Ramos (cell line): ENCODE data around the gene ANP32A.
"Not testable (repeated sequence)": the region's sequence is repeated elsewhere in the genome, so short reads cannot be mapped to it uniquely, and the experiment has no call there.

Experiments used
- in situ Hi-C: fragments of 300-500 bp; cut with MboI; formaldehyde crosslinking; loops from one replicate; pipeline ENCODE4 v1.14.3; 2022; ENCODE audit warnings: low sequenced_read_pairs; ENCODE audit not compliant: unreplicated experiment

Gene ANP32A

GRCh38 chr15:68820295-68821189, at the start of gene ANP32A:
Gene ANP32A, minus strand, starts transcription at chr15:68820895. Its CDS starts 144 bp downstream, at chr15:68820751.
- in situ Hi-C loops = no loop called here

DNA sequence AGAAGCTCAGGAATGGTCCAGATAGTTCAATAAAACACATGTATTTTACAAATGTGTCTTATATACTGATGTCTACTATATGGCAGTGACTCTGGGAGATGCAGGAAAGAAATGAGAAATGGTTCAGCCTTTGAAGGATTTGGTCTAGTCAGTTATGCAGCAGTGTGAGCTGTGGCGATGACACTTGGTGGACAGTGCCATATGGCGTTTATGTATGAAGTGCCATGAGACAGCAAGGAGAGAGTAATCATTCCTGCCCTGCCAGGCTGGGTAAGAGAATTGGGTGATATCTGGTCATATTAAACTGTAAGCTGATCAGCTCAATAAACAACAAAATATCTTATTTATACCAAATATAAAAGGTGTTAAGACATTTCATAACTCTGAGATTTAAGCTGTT, 47.6 kb upstream of the ANP32A start:
- in situ Hi-C loops = no loop called here

DNA sequence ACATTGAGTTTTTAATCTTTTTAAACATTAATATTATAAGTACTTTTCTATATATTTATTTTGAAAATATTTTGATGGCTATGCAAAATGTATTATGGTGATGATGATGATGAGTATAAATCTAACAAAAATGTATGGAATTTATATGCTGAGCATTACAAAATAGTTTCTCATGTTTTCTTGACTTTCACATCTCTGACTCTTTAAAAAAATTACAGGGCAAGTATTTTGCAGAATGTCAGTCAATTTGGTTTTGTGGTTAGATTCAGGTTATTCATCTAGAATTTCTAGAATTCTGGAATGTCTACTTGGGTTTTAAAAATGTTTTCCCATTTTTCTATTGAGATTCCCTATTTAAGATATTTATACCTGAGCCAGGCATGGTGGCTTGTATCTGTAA, 41.7 kb upstream of the ANP32A start:
- in situ Hi-C loops = no loop called here

DNA sequence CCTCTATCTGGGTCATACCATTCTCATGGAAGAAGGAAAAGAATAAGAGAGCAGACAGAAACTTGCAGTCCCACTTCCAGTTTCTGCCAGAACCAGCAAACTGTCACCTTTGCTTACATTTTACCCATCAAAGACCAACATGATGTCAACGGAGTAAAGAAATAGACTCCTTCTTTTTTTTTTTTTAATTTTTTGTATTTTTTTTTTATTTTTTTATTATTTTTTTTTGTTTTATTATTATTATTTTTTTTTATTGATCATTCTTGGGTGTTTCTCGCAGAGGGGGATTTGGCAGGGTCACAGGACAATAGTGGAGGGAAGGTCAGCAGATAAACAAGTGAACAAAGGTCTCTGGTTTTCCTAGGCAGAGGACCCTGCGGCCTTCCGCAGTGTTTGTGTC, 38.0 kb upstream of the ANP32A start:
- in situ Hi-C loops = not testable (repeated sequence)

GRCh38 chr15:68857443-68857842, 36.7 kb upstream of the ANP32A start:
- in situ Hi-C loops = not testable (repeated sequence)

- in situ Hi-C loops = no loop called here
Measured at GRCh38 chr15:68852461-68852860, 31.8 kb upstream of the ANP32A start.

DNA sequence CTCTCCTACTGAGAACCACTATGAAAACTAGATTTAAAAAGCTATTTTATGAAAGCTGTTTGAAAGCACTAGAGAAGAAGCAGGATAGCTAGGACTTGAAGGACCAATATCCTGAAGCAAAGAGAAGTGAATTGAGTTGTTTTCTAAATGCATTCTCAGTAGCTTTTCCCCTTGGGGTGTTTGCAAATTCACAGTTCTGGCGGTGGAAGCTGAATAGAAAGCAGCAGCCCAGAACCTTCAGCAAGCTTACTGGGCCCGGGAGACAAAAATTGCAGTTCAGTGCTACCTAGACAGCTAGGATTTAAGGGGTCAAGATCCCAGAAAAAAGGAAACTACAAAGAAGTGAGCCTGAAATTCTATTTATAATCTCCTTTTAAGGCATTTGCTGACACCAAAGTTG, 31.3 kb upstream of the ANP32A start:
- in situ Hi-C loops = no loop called here

DNA sequence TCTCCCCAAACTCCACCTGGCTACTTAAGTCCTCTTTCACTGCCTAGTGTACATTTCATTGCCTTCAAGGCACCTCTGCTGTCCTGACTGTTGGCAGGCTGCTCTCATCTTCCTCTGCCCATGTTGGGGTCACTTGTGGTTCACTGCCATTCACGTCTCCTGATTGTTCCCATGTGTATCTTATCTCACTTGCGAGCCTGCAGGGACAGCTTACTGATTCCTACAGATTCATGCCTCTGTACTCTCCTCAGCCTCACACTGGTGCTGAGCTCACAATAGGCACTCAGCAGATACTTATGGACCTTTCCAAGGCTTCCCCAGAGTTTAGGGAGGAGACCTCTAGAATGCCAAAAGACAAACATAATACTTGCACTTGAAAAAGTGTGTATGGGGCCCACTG, 28.8 kb upstream of the ANP32A start:
- in situ Hi-C loops = no loop called here

- in situ Hi-C loops = no loop called here
Measured at GRCh38 chr15:68846851-68847439, 26.2 kb upstream of the ANP32A start.

GRCh38 chr15:68844856-68845550, 24.3 kb upstream of the ANP32A start:
- in situ Hi-C loops = no loop called here

DNA sequence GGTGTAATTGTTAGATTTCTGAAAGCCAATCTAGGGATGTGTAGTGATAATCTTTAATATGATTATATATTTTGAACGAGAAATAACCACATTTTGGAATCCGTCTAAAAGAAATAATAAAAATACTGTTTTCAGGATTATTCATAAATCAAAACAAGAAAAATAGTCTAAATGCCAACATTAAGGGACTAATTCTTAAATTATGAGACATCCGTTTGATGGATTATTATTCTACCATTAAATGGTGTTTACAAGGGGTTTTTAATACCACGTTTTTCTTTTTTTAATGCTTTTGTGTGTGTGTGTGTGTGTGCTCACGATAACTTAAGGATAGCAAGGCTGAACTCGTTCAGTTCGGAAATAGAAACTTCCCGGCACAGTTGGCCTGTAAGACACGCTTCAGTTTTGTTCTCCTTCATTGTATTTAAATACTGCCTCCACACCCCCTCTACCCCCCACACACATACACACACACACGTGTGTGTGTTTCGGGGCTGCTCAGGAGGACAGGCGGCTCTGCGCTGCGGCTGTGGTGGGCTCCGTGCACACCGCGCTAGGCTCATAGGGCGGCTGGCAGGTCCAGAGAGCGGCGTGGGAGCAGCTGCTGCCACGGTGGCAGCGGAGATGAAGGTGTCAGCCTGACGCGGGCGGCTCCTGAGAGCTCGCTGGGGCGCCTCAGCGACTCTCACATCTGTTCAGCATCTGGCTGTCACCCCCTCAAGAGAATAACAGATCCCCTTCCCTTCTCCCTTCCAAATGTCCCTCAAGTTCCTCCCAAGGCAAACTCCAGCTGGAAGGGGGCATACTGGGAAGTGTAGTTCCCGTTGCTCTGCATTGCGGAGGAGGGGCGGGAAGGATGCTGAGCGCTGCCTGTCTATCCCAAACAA, 23.0 kb upstream of the ANP32A start:
- in situ Hi-C loops = no loop called here

DNA sequence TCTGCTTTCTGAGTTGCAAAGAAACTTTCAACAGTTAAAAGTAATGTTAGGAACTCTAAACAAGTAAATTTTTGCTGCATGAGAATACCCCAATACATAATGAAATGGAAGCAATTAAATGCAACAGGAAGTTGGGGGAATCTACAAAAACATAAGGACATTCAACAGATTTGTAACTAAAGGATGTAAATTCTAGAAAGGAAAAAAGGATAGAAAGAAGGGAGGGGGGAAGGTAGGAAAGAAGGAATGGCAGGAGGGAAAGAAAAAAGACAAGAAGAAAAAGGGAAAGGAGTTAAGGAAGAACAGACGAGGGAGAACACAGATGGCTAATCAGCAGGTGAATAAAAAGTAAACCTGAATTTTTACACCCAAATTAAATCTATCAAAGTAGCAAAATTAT, 22.3 kb upstream of the ANP32A start:
- in situ Hi-C loops = no loop called here

DNA sequence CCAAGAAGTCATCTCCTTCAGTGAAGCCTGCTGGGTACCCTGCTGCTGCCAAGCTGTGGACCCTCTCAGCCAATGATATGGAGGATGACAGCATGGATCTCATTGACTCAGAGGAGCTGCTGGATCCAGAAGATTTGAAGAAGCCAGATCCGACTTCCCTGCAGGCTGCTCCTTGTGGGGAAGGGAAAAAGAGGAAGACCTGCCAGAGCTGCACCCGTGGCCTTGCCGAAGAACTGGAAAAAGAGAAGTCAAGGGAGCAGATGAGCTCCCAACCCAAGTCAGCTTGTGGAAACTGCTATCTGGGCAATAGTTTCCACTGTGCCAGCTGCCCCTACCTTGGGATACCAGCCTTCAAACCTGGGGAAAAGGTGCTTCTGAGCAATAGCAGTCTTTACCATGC, 13.7 kb upstream of the ANP32A start:
- in situ Hi-C loops = no loop called here

GRCh38 chr15:68833700-68834331, 13.1 kb upstream of the ANP32A start:
- in situ Hi-C loops = no loop called here

DNA sequence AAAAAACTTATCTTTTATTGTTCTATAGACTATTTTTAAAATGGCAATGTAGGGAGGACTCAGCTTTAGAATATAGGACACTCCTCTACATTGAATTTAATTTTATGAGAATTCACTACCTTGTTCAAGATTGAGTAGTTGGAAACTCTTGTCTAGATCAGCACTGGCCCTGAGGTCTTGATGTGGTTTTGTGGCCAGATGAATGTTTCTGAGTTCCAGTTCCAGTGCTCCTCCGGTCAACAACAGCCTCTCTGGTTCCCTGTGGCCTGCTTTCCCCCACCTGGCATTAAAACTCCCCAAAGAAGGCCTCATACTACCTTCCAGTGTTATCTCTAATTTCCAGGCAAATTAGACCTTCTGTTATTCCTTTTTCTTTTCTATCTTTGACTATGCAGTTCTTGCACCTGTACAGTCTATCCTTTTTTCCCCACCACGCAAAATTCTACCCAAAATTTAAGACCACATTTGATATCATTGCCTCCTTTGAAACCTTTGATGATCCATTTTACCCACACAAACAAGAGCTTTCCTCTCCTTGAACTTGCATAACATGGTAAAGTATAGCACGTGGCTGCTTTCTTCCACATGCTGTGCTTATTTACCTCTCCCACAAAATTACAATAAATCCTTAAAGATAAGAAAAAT, 9.6 kb upstream of the ANP32A start:
- in situ Hi-C loops = no loop called here

DNA sequence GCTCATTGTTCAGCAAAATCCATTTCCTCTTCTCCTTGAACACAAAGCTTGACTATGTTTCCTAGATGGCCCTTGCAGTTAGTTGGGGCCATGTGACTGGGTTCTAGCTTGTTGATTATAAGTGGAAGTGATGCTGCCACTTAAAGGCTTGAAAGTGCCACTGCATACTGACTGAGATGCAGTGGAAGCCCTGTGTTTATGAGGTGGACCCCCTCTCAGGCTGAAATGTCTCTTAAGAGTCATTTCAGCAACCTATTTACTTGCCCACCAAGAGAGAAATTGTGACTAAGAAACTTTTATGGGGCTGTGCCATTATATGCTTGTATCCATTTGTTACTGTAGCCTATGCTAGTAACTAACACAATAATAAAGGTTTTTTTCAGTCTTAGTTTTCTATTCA, 8.4 kb upstream of the ANP32A start:
- in situ Hi-C loops = no loop called here

DNA sequence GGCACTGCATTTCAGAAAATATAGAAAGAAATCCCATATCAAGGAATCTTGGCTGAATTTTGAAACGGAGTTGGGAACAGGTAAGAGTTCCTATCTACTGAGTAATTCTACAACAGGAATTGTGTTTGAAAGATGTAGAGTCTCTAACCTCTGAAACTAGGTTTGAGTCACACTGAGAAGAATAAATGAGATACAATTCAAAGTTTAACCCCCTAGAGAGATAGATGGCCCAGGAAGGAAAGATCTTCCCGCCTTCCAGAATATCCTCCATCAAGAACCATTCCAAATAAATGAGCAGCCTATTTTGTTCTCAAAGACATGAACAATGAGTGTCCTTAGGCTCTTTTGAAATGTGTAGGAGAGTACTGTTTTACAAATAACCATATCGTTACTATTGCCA, 2.9 kb upstream of the ANP32A start:
- in situ Hi-C loops = no loop called here

DNA sequence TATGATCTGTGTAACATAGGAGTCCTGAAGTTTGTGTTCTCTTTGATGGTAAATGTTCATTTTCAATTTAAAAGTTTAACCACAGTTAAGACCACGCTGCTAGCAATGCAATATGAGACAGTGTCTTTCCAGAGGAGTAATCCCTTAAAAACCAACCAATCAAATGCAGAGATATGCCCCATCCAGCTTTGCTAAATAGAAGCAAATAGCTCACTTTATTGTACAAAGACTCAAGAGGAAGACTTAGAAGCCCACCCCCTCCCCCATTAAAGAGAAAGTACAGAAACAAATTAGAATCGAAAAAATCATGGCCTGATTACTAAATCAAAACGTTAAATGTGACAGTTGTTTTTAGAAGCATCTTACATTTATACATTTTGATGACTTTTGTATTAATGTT, 2.1 kb upstream of the ANP32A start:
- in situ Hi-C loops = no loop called here

- in situ Hi-C loops = no loop called here
Measured at GRCh38 chr15:68821841-68822381, 1.2 kb upstream of the ANP32A start.
